RWPE2 (cell line): ENCODE data around the gene FMN1.
"Not testable (repeated sequence)": the region's sequence is repeated elsewhere in the genome, so short reads cannot be mapped to it uniquely, and the experiment has no call there.

Experiments used
- ATAC-seq: fragments of 200-7000 bp; cut with Tn5 transposase; 3 replicates; pipeline ENCODE4 v1.9.1; 2021; ENCODE audit warnings: low read depth
- DNase-seq: peaks from one replicate; pipeline ENCODE4 v3.0.0-alpha.2; 2020; ENCODE audit warnings: low spot score
- H3K27ac ChIP-seq: fragments of 450-650 bp; 2 replicates; pipeline ENCODE4 v1.5.1; 2017; ENCODE audit warnings: mild to moderate bottlenecking; ENCODE audit not compliant: poor library complexity, severe bottlenecking
- H3K27me3 ChIP-seq: fragments of 250-450 bp; sonication (Bioruptor Pico); 2 replicates; pipeline ENCODE4 v1.5.1; 2021; ENCODE audit warnings: mild to moderate bottlenecking, moderate library complexity; ENCODE audit not compliant: insufficient read depth, poor library complexity, severe bottlenecking
- H3K36me3 ChIP-seq: fragments of 250-450 bp; sonication (Bioruptor Pico); 2 replicates; pipeline ENCODE4 v1.5.1; 2020; ENCODE audit warnings: low read depth, mild to moderate bottlenecking, moderate library complexity
- H3K4me1 ChIP-seq: fragments of 250-450 bp; sonication (Bioruptor Pico); 2 replicates; pipeline ENCODE4 v1.5.1; 2021; ENCODE audit warnings: mild to moderate bottlenecking, moderate library complexity; ENCODE audit not compliant: insufficient read depth, poor library complexity, severe bottlenecking
- H3K4me3 ChIP-seq: fragments of 250-450 bp; sonication (Bioruptor Pico); 2 replicates; pipeline ENCODE4 v1.5.1; 2021; ENCODE audit warnings: mild to moderate bottlenecking, moderate library complexity; ENCODE audit not compliant: severe bottlenecking
- H3K9me3 ChIP-seq: fragments of 250-450 bp; sonication (Bioruptor Pico); 2 replicates; pipeline ENCODE4 v1.5.1; 2021; ENCODE audit warnings: mild to moderate bottlenecking, moderate library complexity; ENCODE audit not compliant: severe bottlenecking
- TF ChIP-seq, protein P1 (sequence below): fragments of 450-650 bp; IDR thresholded peaks from one replicate; pipeline ENCODE4 v1.5.1; 2017; ENCODE audit warnings: mild to moderate bottlenecking, moderate library complexity; ENCODE audit not compliant: poor library complexity, severe bottlenecking

The FMN1 gene

GRCh38 chr15:32951736-32952464 is 242.6 kb downstream of the FMN1 start:
- H3K9me3 ChIP-seq = no peaks in the 10 kb centered on the region
- no peaks in the 10 kb centered on the region for H3K4me1 ChIP-seq
- H3K27ac ChIP-seq = no peak overlapping the region
- H3K36me3 ChIP-seq = no peaks in the 10 kb centered on the region
- no peaks in the 10 kb centered on the region for H3K27me3 ChIP-seq
- H3K4me3 ChIP-seq = no peak overlapping the region
- DNase-seq = no peak
- no peak for ATAC-seq
- TF ChIP-seq, protein P1, sequence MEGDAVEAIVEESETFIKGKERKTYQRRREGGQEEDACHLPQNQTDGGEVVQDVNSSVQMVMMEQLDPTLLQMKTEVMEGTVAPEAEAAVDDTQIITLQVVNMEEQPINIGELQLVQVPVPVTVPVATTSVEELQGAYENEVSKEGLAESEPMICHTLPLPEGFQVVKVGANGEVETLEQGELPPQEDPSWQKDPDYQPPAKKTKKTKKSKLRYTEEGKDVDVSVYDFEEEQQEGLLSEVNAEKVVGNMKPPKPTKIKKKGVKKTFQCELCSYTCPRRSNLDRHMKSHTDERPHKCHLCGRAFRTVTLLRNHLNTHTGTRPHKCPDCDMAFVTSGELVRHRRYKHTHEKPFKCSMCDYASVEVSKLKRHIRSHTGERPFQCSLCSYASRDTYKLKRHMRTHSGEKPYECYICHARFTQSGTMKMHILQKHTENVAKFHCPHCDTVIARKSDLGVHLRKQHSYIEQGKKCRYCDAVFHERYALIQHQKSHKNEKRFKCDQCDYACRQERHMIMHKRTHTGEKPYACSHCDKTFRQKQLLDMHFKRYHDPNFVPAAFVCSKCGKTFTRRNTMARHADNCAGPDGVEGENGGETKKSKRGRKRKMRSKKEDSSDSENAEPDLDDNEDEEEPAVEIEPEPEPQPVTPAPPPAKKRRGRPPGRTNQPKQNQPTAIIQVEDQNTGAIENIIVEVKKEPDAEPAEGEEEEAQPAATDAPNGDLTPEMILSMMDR = no peak

DNA sequence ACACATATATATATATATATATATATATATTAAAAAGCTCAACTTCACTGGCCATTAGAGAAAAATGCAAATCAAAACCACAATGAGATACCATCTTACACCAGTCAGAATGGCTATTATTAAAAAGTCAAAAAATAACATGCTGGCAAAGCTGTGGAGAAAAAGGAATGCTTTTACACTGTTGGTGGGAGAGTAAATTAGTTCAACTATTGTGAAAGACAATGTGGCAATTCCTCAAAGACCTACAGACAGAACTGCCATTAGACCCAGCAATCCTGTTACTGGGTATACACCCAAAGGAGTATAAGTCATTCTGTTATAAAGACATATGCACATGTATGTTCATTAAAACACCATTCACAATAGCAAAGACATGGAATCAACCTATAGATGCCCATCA is 244.5 kb downstream of the FMN1 start:
- not testable (repeated sequence) for H3K27me3 ChIP-seq, H3K4me1 ChIP-seq, H3K4me3 ChIP-seq, ATAC-seq, H3K27ac ChIP-seq, H3K36me3 ChIP-seq, H3K9me3 ChIP-seq, DNase-seq

DNA sequence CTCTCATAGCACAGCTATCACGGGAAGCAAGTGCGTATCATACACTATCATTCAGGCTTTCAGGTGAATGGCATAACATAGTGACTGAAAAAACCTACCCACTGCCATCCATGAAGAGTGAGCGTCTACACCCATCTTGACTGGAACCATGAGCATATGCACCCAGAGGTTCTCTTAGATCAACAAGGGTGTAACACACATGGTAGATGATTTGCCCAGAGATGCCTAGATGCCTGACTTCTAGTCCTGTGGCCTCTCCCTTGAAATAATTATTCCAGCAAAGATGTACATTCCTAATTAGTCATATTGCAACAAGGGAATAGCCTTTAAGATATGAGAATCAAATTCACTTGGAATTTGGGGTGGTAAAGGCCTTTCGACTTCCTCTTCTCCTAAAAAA is 248.3 kb downstream of the FMN1 start:
- no peak for DNase-seq
- Histone ChIP-seq H3K27ac (no peak overlapping the region), H3K27me3 (no peaks in the 10 kb centered on the region), H3K4me3 (no peak overlapping the region), H3K36me3 (no peaks in the 10 kb centered on the region), H3K9me3 (no peaks in the 10 kb centered on the region), H3K4me1 (no peaks in the 10 kb centered on the region)
- TF ChIP-seq, protein P1 = no peak
- ATAC-seq = no peak

DNA sequence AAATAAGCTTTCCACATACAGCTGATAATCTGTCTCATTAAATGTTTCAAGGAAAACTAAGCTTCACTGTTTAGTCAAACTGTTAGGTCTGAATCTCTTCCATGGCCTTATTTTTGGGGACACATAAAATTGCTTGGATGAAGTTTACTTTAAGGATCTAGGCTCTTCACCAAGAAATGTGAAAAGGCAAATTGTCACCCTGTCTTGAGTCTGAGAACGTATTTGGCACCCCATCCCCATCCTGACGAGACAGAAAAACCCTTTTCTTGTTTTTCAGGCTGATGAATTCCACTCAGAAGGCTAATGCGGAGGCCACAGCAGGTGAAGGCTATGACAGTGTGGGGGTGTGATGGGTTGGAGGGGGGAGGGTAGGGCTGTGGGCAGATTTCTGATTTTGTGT is 250.1 kb downstream of the FMN1 start:
- Histone ChIP-seq H3K9me3 (no peaks in the 10 kb centered on the region), H3K27ac (no peak overlapping the region), H3K4me1 (no peaks in the 10 kb centered on the region), H3K4me3 (no peak overlapping the region), H3K36me3 (no peaks in the 10 kb centered on the region), H3K27me3 (no peaks in the 10 kb centered on the region)
- DNase-seq (no peak), ATAC-seq (no peak)
- TF ChIP-seq, protein P1 = no peak

DNA sequence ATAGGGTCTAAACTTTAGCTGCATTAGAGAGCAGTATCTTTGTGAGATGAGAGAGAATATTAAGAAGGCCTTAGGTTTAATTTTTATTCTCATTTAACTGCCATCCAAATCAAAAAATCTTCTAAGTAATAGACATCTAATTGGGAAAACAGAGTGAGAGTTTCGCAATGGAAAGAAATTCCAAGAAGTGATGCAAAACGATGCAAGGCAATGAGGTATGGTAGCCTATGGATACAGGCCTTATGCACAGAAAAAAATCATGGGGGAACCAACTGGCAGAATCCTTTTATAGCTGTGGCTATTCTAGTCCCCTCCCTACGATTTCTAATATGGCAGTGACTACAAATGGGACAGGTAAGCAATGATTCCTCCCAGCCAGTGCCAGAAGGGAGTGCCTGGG is 250.8 kb downstream of the FMN1 start:
- ATAC-seq = no peak
- no peaks in the 10 kb centered on the region for H3K9me3 ChIP-seq
- H3K27ac ChIP-seq = no peak overlapping the region
- H3K27me3 ChIP-seq = no peaks in the 10 kb centered on the region
- H3K4me1 ChIP-seq = no peaks in the 10 kb centered on the region
- DNase-seq = no peak
- TF ChIP-seq, protein P1 = no peak
- no peaks in the 10 kb centered on the region for H3K36me3 ChIP-seq
- no peak overlapping the region for H3K4me3 ChIP-seq
